ENCODE data around the gene KCNC1.

KCNC1 gene

DNA sequence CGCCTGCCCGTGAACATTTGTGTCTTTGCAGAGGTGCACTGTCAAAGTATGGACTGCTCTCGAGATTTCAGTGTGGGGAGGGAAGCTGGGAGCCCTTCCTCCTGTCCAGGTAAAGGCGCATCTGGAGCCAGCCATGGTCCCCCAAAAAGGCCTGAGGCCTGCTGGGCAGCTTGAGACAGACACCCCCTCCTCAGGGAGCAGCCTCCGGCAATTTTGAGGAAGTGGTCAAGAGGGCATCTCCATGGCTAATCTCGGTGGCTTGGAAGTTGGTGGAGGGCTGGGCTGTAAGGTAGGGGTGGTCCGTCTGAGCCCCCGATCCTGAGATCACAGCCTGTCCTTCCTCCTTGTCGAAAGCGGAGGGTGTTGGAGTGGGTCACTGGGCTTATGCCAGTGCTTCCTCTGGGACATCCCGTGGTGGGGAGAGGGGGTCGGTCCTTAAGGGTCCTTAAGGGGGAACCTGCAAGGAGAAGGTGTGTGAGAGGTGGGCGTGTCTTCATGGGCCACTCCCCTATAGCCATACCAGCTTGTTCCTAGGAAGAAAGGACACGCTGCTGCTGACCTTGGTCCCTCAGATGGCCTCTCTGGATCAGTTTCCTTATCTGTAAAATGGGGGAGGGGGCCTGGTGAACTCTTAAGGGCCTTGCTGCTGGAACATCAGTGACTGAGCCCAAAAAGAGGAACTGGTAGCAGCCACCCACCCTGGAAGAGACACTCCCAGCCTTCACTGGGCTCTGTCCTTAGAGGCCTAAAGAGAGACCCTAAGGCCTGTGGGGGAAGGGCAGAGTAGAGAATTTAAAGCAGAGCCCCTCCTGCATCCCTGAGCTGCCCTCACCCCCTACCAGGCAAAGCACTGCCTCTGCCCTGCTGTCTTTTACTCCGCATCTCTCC lies 2.6 kb downstream of the KCNC1 start:
- DNase-seq (ENCODE audit: low read depth), result no peak

DNA sequence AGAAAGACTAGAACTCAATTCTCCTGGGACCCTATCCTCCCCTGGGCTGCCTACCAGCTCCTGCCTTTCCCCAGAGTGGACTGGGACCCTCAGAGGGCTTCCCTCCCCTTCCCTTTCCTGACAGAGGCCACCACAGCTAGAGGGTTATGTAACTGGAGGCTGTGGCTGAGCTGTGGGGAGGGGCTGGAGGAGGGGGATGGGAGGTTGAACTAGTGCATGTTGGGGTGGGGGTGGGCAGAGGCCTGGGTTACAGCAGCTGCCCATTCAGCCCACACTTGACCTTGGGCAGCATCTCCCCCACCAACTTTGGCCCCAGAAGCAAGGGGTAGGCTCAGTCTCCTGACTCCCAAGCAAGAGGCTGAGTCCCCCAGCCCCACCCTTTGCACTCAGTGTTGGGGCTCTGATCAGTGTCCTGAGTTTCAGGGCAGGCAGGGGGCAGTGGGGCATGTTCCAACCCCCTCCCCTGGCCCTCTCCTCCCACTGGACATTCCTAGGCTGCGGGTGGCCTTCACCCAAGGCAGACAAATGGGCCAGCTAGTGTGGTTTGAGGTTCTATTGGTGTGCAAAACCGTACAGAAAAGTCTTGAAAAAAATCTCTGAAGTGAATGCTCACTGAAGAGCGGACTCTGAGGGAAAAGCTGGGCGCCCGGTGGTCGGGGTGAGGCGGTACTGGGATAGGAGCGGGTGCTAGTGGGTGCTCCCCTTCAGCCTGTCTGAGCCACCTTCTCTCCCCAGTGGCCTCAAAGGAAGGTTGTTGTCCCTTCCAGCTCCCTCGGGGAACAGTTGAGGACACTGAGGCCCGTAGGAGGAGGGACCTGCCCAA lies 3.8 kb downstream of the KCNC1 start:
- DNase-seq (ENCODE audit: low read depth), result no peak

- DNase-seq (ENCODE audit: low read depth), result no peak
These were observed 5.4 kb downstream of the KCNC1 start for GRCh38 chr11:17739945-17740338.

DNA sequence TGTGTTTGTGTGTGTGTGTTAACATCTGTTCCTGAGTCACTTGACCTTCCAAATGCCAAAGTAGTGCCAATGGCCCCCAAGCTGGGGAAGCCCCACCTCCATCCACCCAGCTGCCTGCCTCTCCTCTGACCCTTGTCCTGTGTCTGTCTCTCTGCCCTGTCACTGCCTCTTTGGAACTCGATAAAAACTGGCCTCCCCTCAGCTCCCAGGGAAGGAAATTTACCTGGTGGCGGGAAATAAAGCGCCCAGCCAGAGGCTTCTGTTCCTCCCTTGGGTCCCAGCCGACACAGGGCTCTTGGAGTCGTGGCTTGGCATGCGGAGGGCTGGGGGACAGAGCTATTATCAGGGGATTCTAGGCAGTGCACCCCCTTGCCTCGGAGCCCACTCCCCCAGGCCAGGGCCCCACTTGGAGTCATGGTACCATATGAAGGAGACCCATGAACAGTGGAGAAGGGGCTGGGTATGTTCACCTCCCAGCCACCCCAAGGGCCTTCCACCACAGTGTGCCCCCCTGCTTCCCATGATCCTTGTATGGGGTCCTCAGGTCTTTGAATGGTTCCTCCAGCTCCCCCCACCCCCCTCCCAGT lies 6.2 kb downstream of the KCNC1 start:
- no peak for DNase-seq (ENCODE audit: low read depth)

DNA sequence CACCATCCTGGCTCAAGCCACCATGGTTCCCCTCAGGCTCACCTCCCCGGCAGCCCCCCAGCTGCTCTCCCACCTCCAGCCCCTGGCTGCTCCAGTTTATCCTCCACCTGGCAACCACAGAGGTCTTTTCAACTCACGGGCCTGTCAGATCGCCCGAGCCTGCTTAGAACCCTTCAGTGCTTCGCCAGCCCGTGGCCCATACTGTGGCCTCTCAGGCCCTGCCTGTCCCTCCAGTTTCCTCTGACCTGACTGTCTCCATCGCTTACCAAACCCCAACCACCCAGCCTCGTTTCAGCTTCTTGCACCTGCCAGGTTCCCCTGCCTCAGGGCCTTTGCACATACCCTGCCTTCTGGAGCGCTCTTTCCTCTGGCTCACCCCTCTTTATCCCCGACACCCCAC lies 6.9 kb downstream of the KCNC1 start:
- no peak for DNase-seq (ENCODE audit: low read depth)

DNA sequence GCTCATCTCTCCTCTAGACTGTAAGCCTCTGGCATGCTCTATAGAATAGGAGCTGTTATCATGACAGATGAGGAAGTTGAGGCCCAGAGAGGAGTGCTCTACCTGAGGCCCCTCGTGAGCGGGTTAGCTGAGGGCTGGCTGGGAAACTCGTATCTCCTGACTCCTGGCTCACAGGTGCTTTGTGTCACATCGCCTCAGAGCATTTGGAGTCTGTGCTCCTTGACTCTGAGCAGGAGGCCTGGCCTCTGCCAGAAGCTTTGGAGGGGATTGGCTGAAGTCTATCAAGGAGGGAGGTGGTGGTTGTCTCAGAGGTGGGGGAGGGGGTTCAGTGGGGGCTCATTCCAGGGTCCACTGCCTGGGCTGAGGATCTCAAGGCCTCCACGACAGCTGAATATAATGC lies 7.4 kb downstream of the KCNC1 start:
- no peak for DNase-seq (ENCODE audit: low read depth)

- DNase-seq (ENCODE audit: low read depth), result no peak
These were observed 8.6 kb downstream of the KCNC1 start for GRCh38 chr11:17743026-17743807.

GRCh38 chr11:17743808-17744119 lies 9.2 kb downstream of the KCNC1 start:
- no peak for DNase-seq (ENCODE audit: low read depth)

GRCh38 chr11:17744151-17744940 lies 9.8 kb downstream of the KCNC1 start:
- DNase-seq (ENCODE audit: low read depth), result no peak

GRCh38 chr11:17745023-17745772 lies 10.6 kb downstream of the KCNC1 start:
- DNase-seq (ENCODE audit: low read depth), result no peak

GRCh38 chr11:17746096-17746495 lies 11.5 kb downstream of the KCNC1 start:
- DNase-seq (ENCODE audit: low read depth), result no peak

DNA sequence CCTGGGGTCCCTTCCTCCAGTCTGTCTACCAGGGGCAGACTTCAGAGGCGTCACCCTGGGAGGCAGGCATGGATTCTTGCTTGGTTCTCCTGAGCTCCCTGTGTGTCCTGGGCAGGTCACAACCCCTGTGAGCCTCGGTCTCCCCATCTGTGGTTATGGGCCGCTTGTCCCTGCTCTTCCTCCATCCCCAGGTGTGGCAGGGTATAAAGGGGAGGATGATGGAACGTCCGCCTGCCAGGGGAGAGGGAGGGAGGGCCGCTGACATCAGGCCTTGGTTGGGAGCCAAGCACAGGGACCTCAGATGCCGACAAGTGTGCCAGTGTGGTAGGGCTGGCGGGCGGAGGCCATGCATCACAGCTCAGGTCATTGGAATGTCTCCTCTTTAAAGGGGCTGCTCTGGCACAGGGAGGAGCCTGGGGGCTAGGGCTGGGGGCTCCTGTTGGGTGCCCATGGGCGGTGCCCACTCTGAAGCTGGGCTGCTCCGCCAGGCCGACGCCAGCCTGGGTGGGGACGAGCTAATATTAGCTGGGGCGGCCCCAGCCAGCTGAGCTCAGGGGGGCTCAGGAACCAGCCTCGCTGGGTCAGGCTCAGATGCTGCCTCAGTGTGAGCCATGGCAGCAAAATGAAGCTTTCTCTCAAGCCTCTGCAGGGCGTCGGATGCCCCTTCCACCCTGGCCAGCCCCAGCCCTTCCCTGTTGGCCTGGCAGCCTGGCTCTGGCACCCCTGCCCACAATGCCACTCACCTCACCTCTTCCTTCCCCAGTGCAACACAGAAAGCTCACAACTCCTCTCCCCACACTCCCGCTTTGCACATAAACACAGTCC lies 12.8 kb downstream of the KCNC1 start:
- no peak for DNase-seq (ENCODE audit: low read depth)

GRCh38 chr11:17748044-17748443 lies 13.5 kb downstream of the KCNC1 start:
- DNase-seq (ENCODE audit: low read depth), result no peak

DNA sequence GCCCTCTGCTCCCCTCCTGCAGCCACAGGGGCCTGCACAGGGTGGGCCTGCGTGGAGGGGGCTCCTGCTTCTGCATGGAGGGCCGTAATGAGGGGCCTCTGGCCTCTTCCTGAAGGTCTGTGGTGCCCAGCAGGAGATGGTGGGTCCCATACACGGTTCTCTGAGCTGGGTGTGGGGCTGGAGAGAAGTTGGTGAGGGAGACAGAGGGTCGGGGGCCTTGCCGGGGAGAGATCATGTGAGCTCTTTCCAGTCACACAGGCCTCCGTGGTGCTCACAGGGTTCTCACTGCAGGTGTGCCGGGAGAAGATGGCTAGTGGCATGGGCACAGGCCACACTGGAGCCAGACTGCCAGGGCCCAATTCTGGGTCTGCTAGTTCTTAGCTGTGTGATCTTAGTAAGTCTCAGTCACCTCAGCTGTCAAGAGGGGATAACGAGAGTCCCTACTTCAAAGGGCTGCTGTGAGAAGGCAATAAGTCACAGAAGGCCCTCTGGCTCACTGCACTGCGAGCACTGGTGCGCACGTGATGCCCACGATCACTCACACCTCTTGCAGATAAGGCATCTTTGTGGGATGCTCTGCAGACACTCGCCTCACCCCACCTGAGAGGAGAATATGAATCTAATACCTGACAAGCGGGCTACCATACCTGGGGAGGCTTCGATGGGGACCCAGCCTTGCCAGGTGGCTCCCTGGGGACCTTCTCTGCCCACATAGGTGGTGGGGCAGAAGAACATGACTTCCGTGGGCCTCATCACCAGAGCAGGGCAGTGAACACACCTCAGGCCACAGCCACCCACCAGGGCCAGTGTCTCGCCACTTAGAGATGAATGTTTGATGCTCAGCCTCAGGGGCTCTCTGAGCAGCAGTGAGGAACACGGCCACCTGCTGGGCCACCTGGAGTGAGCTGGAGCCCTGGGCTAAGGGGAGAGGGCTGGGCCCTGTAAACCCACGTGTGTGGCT lies 14.5 kb downstream of the KCNC1 start:
- no peak for DNase-seq (ENCODE audit: low read depth)

- no peak for DNase-seq (ENCODE audit: low read depth)
These were observed 15.6 kb downstream of the KCNC1 start for GRCh38 chr11:17750013-17750800.

GRCh38 chr11:17750801-17751165 lies 16.2 kb downstream of the KCNC1 start:
- no peak for DNase-seq (ENCODE audit: low read depth)

DNA sequence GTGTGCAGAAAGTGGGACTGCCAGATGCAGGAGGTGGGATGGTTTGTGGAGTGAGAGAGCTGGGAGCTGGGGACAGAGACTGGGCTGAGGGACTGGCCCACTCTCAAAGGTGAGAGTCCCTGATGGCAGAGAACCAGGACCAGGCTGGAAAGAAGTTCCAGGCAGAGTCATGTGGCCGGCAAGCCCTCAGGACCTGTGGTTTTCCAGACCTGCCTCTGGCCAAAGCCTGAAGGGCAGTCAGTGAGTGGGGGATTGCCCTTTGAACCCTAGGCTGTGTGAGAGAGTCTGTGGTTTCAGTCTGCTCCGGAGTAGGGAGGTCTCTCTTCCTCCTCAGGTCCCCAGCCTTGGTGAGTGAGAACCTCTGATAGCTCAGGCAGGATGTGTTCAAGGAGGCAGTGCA lies 17.0 kb downstream of the KCNC1 start:
- no peak for DNase-seq (ENCODE audit: low read depth)

DNA sequence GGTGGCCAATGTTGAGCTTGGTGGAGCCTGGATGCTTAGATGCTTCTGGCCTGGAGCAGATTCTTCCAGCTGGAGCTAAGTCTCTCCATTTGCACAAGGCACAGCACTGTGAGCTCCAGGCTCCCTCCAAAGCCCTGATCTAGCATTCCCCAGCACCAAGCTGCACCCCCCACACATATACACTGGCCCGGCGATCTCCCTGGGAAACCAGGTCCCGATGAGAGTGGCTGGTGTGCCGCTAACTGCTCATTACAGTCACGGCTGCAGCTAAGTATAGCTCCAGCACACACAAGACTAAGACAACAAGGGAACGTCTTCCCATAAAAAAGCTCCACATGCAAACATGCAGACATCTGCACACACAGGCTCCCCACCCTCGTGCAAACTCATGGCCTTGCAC lies 17.6 kb downstream of the KCNC1 start:
- DNase-seq (ENCODE audit: low read depth), result no peak
